Endodermal cell (in vitro differentiated cells): Measurements from ENCODE around the gene RPGR. TPM values are rescaled to one million over a fixed set of nuclear protein-coding genes. Genes with fewer than 3 reads are reported as not detected.

ENCODE experiments used
- DNase-seq: peaks from one replicate; pipeline ENCODE4 v3.0.0-alpha.2; 2017
- H3K27ac ChIP-seq: 2 replicates; pipeline ENCODE4 v1.5.1; 2013; ENCODE audit warnings: mild to moderate bottlenecking, low read depth, low read length, moderate library complexity
- H3K27me3 ChIP-seq: 2 replicates; pipeline ENCODE4 v1.6.1; 2013; ENCODE audit warnings: mild to moderate bottlenecking, low read length, moderate library complexity; ENCODE audit not compliant: insufficient read depth, control insufficient read depth, poor library complexity, severe bottlenecking
- H3K36me3 ChIP-seq: 2 replicates; pipeline ENCODE4 v1.7.0; 2013; ENCODE audit warnings: mild to moderate bottlenecking, low read length, moderate library complexity; ENCODE audit not compliant: control insufficient read depth, insufficient read depth
- H3K4me1 ChIP-seq: one replicate; pipeline ENCODE4 v1.7.0; 2013; ENCODE audit warnings: low read length; ENCODE audit not compliant: control insufficient read depth, insufficient read depth
- H3K4me3 ChIP-seq: 2 replicates; pipeline ENCODE4 v1.5.1; 2013; ENCODE audit warnings: mild to moderate bottlenecking, low read length, moderate library complexity
- H3K9ac ChIP-seq: 2 replicates; pipeline ENCODE4 v1.6.1; 2013; ENCODE audit warnings: mild to moderate bottlenecking, low read length, moderate library complexity; ENCODE audit not compliant: poor library complexity, severe bottlenecking; ENCODE audit errors: extremely low read depth
- H3K9me3 ChIP-seq: 2 replicates; pipeline ENCODE4 v1.6.1; 2013; ENCODE audit warnings: mild to moderate bottlenecking, low read length, moderate library complexity; ENCODE audit not compliant: control insufficient read depth
- H3K27ac Mint-ChIP-seq: 2 replicates; pipeline ENCODE4 v1.8.0; 2020; ENCODE audit warnings: mixed read lengths
- H3K27me3 Mint-ChIP-seq: 2 replicates; pipeline ENCODE4 v1.8.0; 2021; ENCODE audit warnings: mild to moderate bottlenecking, mixed read lengths; ENCODE audit not compliant: insufficient read depth
- H3K36me3 Mint-ChIP-seq: 2 replicates; pipeline ENCODE4 v1.8.0; 2020; ENCODE audit warnings: low read depth, mixed read lengths
- H3K4me1 Mint-ChIP-seq: 2 replicates; pipeline ENCODE4 v1.8.0; 2020; ENCODE audit warnings: mixed read lengths
- H3K4me3 Mint-ChIP-seq: 2 replicates; pipeline ENCODE4 v1.8.0; 2020; ENCODE audit warnings: mild to moderate bottlenecking, moderate library complexity, mixed read lengths
- H3K9me3 Mint-ChIP-seq: 2 replicates; pipeline ENCODE4 v1.8.0; 2020; ENCODE audit warnings: mild to moderate bottlenecking, mixed read lengths
- CTCF ChIP-seq: fragments of 200-600 bp; sonication (generic); conservative IDR thresholded peaks from 2 replicates; pipeline ENCODE4 v1.5.0; 2021; ENCODE audit warnings: antibody characterized with exemption, mild to moderate bottlenecking
- WGBS, 2 experiments: methylation state at CpG; one replicate each; pipeline versions ENCODE4 v1.1.5 to v1.1.7; 2013; ENCODE audit warnings: missing lambda C conversion rate in 2 of 2, mixed read lengths in 1 of 2; ENCODE audit not compliant: insufficient coverage in 1 of 2, insufficient read length in 1 of 2; 5-methylcytosine and 5-hydroxymethylcytosine counted together
- total RNA-seq, 2 donors: library from RNA; stranded (reverse); fragmentation: NEBNext Ultra II Directional in 1 of 2; extraction: Animal tissue kit (Norgen Biotek cat#: 25700) in 1 of 2; gene quantifications; 2 replicates in 1 of 2; 3 replicates in 1 of 2; pipeline ENCODE4 v1.2.1, GENCODE V29; 2021

Gene RPGR
- total RNA-seq, 2 donors from 2014 or later, result 12.3 to 20.5 TPM

- no peaks in the 10 kb centered on the region for H3K4me1 Mint-ChIP-seq
- no peaks in the 10 kb centered on the region for H3K27me3 ChIP-seq
- peaks cover 18% of the 10 kb centered on the region for H3K9me3 Mint-ChIP-seq
- no peak overlapping the region for H3K27ac Mint-ChIP-seq
- no peaks in the 10 kb centered on the region for H3K4me1 ChIP-seq
- no peaks in the 10 kb centered on the region for H3K9me3 ChIP-seq
- H3K4me3 Mint-ChIP-seq, result no peak overlapping the region
- whole genome bisulfite sequencing, 2 experiments, result 90% methylated on average over 2 of the region's 2 CpGs; no CpG with 5 or more reads in 1 of the 2 experiments
- H3K27me3 Mint-ChIP-seq, result no peaks in the 10 kb centered on the region
- H3K9ac ChIP-seq, result no peak overlapping the region
- peaks cover 6% of the 10 kb centered on the region for H3K36me3 ChIP-seq
- TF ChIP-seq CTCF, result no peak
- H3K4me3 ChIP-seq, result no peak overlapping the region
- DNase-seq, result no peak
- no peak overlapping the region for H3K27ac ChIP-seq
- H3K36me3 Mint-ChIP-seq, result peaks cover 8% of the 10 kb centered on the region
Measured at GRCh38 chrX:38311743-38312142, 15.6 kb downstream of the RPGR start.

- Histone ChIP-seq H3K9me3 (no peaks in the 10 kb centered on the region), H3K9ac (no peak overlapping the region), H3K27me3 (no peaks in the 10 kb centered on the region), H3K4me1 (no peaks in the 10 kb centered on the region), H3K36me3 (peaks cover 3% of the 10 kb centered on the region), H3K27ac (no peak overlapping the region), H3K4me3 (no peak overlapping the region)
- 95 to 100% methylated on average over 2 to 3 of the region's 3 CpGs for whole genome bisulfite sequencing, 2 experiments
- Mint-ChIP-seq H3K27ac (no peak overlapping the region), H3K9me3 (peaks cover 15% of the 10 kb centered on the region), H3K4me1 (no peaks in the 10 kb centered on the region), H3K4me3 (no peak overlapping the region), H3K27me3 (no peaks in the 10 kb centered on the region), H3K36me3 (peaks cover 2% of the 10 kb centered on the region)
- no peak for TF ChIP-seq CTCF
- DNase-seq, result no peak
Measured at GRCh38 chrX:38305971-38306370, 21.3 kb downstream of the RPGR start.

- Mint-ChIP-seq H3K27me3 (no peaks in the 10 kb centered on the region), H3K9me3 (peaks cover 12% of the 10 kb centered on the region), H3K4me3 (no peak overlapping the region), H3K36me3 (peaks cover 3% of the 10 kb centered on the region), H3K27ac (no peak overlapping the region), H3K4me1 (no peaks in the 10 kb centered on the region)
- no peak overlapping the region for H3K27ac ChIP-seq
- H3K4me3 ChIP-seq, result no peak overlapping the region
- H3K9me3 ChIP-seq, result no peaks in the 10 kb centered on the region
- WGBS, 2 experiments, result 14 to 21% methylated on average over 1 to 3 of the region's 4 CpGs
- H3K9ac ChIP-seq, result no peak overlapping the region
- peak; percentile 63 for TF ChIP-seq CTCF
- H3K36me3 ChIP-seq, result no peaks in the 10 kb centered on the region
- peak; percentile 57 for DNase-seq
- no peaks in the 10 kb centered on the region for H3K4me1 ChIP-seq
- no peaks in the 10 kb centered on the region for H3K27me3 ChIP-seq
Measured at GRCh38 chrX:38304010-38304409, 23.3 kb downstream of the RPGR start.
